IgD-negative memory B cell (primary cell): ENCODE data around the gene FMN1. TPM values are rescaled to one million over a fixed set of nuclear protein-coding genes. Genes with fewer than 3 reads are reported as not detected.

Experiments used
- H3K27ac Mint-ChIP-seq, 3 donors: one replicate each; pipeline ENCODE4 v1.8.0; 2020 to 2022; ENCODE audit warnings: mild to moderate bottlenecking in 3 of 3, mixed read lengths in 3 of 3, moderate library complexity in 1 of 3
- H3K27me3 Mint-ChIP-seq: one replicate; pipeline ENCODE4 v1.8.0; 2021; ENCODE audit warnings: mixed read lengths
- H3K36me3 Mint-ChIP-seq: one replicate; pipeline ENCODE4 v1.8.0; 2020; ENCODE audit warnings: mild to moderate bottlenecking, mixed read lengths
- H3K4me1 Mint-ChIP-seq, 3 donors: one replicate each; pipeline ENCODE4 v1.8.0; 2020 to 2022; ENCODE audit warnings: mixed read lengths in 3 of 3, mild to moderate bottlenecking in 1 of 3
- H3K4me3 Mint-ChIP-seq, 4 donors: one replicate each; pipeline ENCODE4 v1.8.0; 2020 to 2022; ENCODE audit warnings: mild to moderate bottlenecking in 4 of 4, mixed read lengths in 4 of 4, moderate library complexity in 3 of 4
- H3K9me3 Mint-ChIP-seq, 3 donors: one replicate each; pipeline ENCODE4 v1.8.0; 2020 to 2021; ENCODE audit warnings: mixed read lengths in 3 of 3, mild to moderate bottlenecking in 1 of 3
- polyA plus RNA-seq: library from polyadenylated mRNA; unstranded; fragments of 300-500 nt; fragmentation: Illumina TruSeq; gene quantifications from one replicate; pipeline ENCODE4 v1.2.3, GENCODE V29; 2021

FMN1 gene
- polyA plus RNA-seq, 1 donor from 2014 or later = not detected

DNA sequence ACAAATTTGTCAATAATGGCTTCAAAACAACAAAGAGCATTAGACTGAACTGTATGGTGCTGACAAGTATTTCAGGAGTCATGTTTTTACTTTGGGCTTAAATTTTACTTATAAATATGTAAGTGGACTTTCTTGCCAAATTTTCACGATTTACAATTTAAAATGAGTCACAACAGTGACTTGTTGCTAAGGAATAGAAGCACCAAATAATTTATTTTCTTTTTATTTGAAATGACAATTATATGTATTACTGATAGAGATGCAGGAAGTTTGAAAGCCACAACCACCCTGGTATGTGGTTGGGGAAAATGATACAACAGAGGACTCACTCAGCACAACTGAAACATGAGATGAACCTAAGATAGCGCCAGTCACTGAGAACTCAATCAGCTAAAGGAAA, 90.3 kb downstream of the FMN1 start:
- H3K4me1 Mint-ChIP-seq = no peaks in the 10 kb centered on the region
- H3K4me3 Mint-ChIP-seq = peak overlapping the region in 1 of 4 donors; percentile 71
- H3K27ac Mint-ChIP-seq = no peak overlapping the region
- peaks cover 14% of the 10 kb centered on the region for H3K27me3 Mint-ChIP-seq
- no peaks in the 10 kb centered on the region for H3K36me3 Mint-ChIP-seq
- H3K9me3 Mint-ChIP-seq = peaks cover 0 to 2% (median 0%) of the 10 kb centered on the region in 3 donors

GRCh38 chr15:33101036-33101435, 93.5 kb downstream of the FMN1 start:
- Mint-ChIP-seq H3K27me3 (peaks cover 11% of the 10 kb centered on the region), H3K36me3 (no peaks in the 10 kb centered on the region), H3K27ac (no peak overlapping the region), H3K9me3 (peaks cover 0 to 2% (median 0%) of the 10 kb centered on the region in 3 donors), H3K4me3 (no peak overlapping the region), H3K4me1 (no peaks in the 10 kb centered on the region)

GRCh38 chr15:33100314-33100713, 94.2 kb downstream of the FMN1 start:
- Mint-ChIP-seq H3K4me1 (no peaks in the 10 kb centered on the region), H3K4me3 (no peak overlapping the region), H3K27me3 (peaks cover 9% of the 10 kb centered on the region), H3K27ac (no peak overlapping the region), H3K9me3 (peaks cover 0 to 2% (median 0%) of the 10 kb centered on the region in 3 donors), H3K36me3 (no peaks in the 10 kb centered on the region)

GRCh38 chr15:33099739-33100138, 94.8 kb downstream of the FMN1 start:
- no peak overlapping the region for H3K27ac Mint-ChIP-seq
- peaks cover 9% of the 10 kb centered on the region for H3K27me3 Mint-ChIP-seq
- no peaks in the 10 kb centered on the region for H3K36me3 Mint-ChIP-seq
- H3K4me3 Mint-ChIP-seq = no peak overlapping the region
- peaks cover 0 to 2% (median 0%) of the 10 kb centered on the region in 3 donors for H3K9me3 Mint-ChIP-seq
- H3K4me1 Mint-ChIP-seq = no peaks in the 10 kb centered on the region

- Mint-ChIP-seq H3K4me3 (peak overlapping the region in 1 of 4 donors; percentile 14), H3K9me3 (peaks cover 0 to 2% (median 0%) of the 10 kb centered on the region in 3 donors), H3K27me3 (peaks cover 9% of the 10 kb centered on the region), H3K4me1 (no peaks in the 10 kb centered on the region), H3K36me3 (no peaks in the 10 kb centered on the region), H3K27ac (no peak overlapping the region)
Measured at GRCh38 chr15:33099213-33099612, 95.3 kb downstream of the FMN1 start.

DNA sequence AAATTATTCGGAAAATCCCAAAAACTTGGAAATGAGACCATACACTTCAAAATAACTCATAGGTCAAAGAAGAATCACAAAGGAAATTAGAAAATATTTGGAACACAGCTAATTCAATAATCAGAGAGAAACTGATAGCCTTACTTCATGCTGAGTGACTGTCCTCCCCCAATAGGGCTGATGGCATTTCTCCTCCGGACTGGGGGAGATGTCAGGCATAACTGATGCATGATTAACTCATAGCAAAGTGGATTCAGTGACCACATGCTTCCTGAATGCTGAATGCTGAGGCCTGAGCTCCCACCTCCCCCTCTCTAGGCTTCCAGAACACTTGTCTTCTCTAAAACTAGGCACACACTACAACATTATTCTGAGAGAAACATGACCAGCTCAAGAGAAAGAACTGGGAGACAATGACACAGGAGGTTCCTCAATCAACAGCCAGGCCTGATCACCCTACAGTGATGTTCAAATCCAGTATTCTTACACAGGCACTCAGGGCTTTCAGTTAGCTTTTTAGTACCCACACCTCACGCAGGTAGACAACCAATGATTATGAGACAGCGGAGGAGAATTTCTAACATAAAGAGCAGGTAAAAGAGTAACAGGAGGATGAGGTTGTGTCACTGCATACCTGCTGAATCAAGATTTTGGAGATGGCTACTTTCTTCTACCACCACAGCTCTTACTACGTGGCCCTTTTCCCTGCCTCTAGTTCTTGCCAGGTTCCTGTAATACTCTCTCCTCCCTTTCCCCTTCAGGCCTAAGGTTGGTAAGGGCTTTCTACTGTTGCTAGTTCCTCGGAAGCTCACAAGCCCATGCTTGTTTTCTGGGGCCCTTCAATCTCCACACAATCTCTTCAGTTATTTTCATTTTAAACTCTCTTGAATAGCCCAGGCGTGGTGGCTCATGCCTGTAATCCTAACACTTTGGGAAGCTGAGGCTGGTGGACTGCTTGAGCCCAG, 96.1 kb downstream of the FMN1 start:
- Mint-ChIP-seq H3K36me3 (no peaks in the 10 kb centered on the region), H3K4me3 (no peak overlapping the region), H3K9me3 (peaks cover 0 to 2% (median 0%) of the 10 kb centered on the region in 3 donors)

GRCh38 chr15:33096134-33096533, 98.4 kb downstream of the FMN1 start:
- no peak overlapping the region for H3K4me3 Mint-ChIP-seq
- H3K36me3 Mint-ChIP-seq = no peaks in the 10 kb centered on the region
- H3K27me3 Mint-ChIP-seq = peaks cover 14% of the 10 kb centered on the region
- H3K27ac Mint-ChIP-seq = no peak overlapping the region
- no peaks in the 10 kb centered on the region for H3K4me1 Mint-ChIP-seq
- no peaks in the 10 kb centered on the region for H3K9me3 Mint-ChIP-seq

More for the DNA sequence above, 96.1 kb downstream of the FMN1 start:
- Mint-ChIP-seq H3K27me3 (peaks cover 11% of the 10 kb centered on the region), H3K27ac (no peak overlapping the region), H3K4me1 (no peaks in the 10 kb centered on the region)

DNA sequence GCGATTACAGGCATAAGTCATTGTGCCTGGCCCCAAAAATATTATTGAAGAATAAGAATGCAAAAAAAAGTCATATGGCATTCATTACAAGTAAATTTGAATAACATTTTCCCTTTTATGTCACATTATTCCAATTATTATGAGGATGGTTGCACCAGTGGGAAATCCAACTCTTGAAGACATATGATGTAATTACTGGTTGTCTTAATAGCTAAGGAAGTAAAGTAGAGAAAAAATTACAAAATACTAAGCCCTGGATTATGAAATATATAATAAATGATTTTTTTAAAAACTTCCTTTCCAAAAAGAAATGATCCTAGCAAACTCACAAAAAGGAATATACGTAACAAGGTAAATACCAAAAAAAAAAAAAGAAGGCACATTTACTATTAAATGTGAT, 98.9 kb downstream of the FMN1 start:
- no peak overlapping the region for H3K27ac Mint-ChIP-seq
- H3K9me3 Mint-ChIP-seq = no peaks in the 10 kb centered on the region
- no peaks in the 10 kb centered on the region for H3K4me1 Mint-ChIP-seq
- H3K4me3 Mint-ChIP-seq = no peak overlapping the region
- H3K36me3 Mint-ChIP-seq = no peaks in the 10 kb centered on the region
- H3K27me3 Mint-ChIP-seq = peaks cover 14% of the 10 kb centered on the region

DNA sequence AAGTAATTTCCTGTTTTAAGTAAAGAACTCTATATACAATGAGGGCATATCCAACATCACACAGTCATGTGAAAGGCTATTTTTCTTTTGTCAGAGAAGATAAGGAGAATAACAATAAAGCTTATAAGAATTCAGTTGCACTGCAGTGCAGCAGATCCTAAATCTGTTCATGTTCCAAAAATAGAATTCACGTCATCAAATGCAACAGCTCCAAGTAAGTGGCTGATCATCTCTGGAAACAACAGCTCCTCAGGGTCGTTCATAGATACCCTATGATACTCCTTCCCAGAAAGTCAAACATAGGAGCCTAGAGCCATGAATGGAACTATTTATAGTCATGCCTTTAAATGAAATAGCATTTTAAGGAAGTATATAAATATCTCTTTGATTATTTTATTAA, 100.2 kb downstream of the FMN1 start:
- H3K36me3 Mint-ChIP-seq = no peaks in the 10 kb centered on the region
- peaks cover 14% of the 10 kb centered on the region for H3K27me3 Mint-ChIP-seq
- H3K4me1 Mint-ChIP-seq = no peaks in the 10 kb centered on the region
- no peak overlapping the region for H3K4me3 Mint-ChIP-seq
- H3K27ac Mint-ChIP-seq = no peak overlapping the region
- no peaks in the 10 kb centered on the region for H3K9me3 Mint-ChIP-seq

GRCh38 chr15:33093222-33093621, 101.3 kb downstream of the FMN1 start:
- H3K36me3 Mint-ChIP-seq = no peaks in the 10 kb centered on the region
- peaks cover 0 to 1% (median 0%) of the 10 kb centered on the region in 3 donors for H3K4me1 Mint-ChIP-seq
- H3K27ac Mint-ChIP-seq = no peak overlapping the region
- no peak overlapping the region for H3K4me3 Mint-ChIP-seq
- H3K27me3 Mint-ChIP-seq = peaks cover 15% of the 10 kb centered on the region
- H3K9me3 Mint-ChIP-seq = no peaks in the 10 kb centered on the region

GRCh38 chr15:33091983-33092693, 102.4 kb downstream of the FMN1 start:
- Mint-ChIP-seq H3K27me3 (peaks cover 16% of the 10 kb centered on the region), H3K4me3 (no peak overlapping the region), H3K9me3 (no peaks in the 10 kb centered on the region), H3K27ac (no peak overlapping the region), H3K36me3 (no peaks in the 10 kb centered on the region), H3K4me1 (peaks cover 0 to 1% (median 0%) of the 10 kb centered on the region in 3 donors)

- peaks cover 11% of the 10 kb centered on the region for H3K27me3 Mint-ChIP-seq
- no peaks in the 10 kb centered on the region for H3K9me3 Mint-ChIP-seq
- peak overlapping the region in 1 of 4 donors; percentile 1 for H3K4me3 Mint-ChIP-seq
- no peak overlapping the region for H3K27ac Mint-ChIP-seq
- no peaks in the 10 kb centered on the region for H3K36me3 Mint-ChIP-seq
- H3K4me1 Mint-ChIP-seq = peaks cover 0 to 1% (median 0%) of the 10 kb centered on the region in 3 donors
Measured at GRCh38 chr15:33089878-33090757, 104.4 kb downstream of the FMN1 start.

DNA sequence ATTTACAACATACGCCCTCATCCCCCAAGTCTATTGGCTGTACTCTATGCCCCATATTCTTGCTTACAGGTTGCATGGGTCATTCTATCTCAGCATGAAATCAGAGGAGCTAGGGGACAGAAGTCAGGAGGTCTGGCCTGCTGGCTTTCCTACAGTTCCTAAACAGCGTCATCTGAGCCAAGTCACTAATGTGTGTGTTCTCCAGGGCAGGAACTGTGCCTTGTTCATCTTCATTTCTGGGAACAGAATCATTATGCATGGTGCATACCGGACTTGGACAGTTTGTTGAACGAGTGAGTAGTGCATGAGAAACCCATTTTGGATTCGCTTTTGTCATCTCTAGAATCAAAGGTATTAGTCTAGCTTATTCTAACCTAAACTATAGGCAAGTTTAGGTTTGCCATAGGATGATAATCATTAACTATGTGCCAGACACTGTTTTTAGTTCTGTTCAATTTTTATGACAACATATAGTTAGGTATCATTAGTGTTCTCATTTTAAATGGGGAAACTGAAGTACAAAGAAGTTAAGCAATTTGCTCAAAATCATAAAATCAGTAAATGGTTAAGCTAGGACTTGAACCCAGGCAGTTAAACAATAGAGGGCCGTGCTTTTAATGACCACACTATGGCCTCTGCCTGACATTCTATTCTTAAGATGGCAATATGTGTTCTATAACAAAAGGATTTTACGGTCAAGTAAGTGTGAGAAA, 105.2 kb downstream of the FMN1 start:
- Mint-ChIP-seq H3K4me1 (peaks cover 0 to 1% (median 0%) of the 10 kb centered on the region in 3 donors), H3K27ac (no peak overlapping the region), H3K27me3 (peaks cover 11% of the 10 kb centered on the region), H3K36me3 (no peaks in the 10 kb centered on the region), H3K9me3 (no peaks in the 10 kb centered on the region), H3K4me3 (no peak overlapping the region)

DNA sequence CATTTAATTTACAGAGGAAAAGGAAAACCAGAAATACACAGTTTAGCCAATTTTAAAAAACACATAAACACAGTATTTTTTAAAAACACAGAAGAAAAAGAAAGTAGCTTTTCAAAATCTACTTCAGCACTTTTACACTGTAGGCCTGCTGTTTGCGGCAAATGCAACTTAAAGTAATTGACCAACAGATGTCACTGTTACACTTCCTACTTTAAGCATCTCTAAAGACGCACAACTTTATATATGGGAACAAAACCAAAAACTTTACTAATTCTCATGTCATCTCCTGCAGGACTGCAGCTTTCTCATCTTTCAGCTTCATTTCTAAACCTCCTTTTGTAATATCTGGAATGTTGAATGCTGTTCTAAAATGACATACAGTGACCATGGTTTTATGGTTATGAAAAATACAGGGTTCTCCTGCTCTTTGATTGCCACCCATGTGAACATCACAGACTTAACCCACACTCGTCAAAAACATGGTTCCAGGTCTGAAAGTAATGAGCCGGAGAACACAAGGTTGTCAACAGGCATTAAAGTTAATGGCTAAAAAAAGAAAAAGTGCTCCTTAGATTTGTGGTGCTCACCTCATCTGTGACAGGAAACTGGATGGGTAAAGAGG, 107.9 kb downstream of the FMN1 start:
- no peaks in the 10 kb centered on the region for H3K9me3 Mint-ChIP-seq
- H3K27me3 Mint-ChIP-seq = peaks cover 7% of the 10 kb centered on the region
- no peaks in the 10 kb centered on the region for H3K36me3 Mint-ChIP-seq
- peaks cover 0 to 1% (median 0%) of the 10 kb centered on the region in 3 donors for H3K4me1 Mint-ChIP-seq
- no peak overlapping the region for H3K27ac Mint-ChIP-seq
- H3K4me3 Mint-ChIP-seq = no peak overlapping the region
